Activated CD8-positive, alpha-beta memory T cell treated with anti-CD3 and anti-CD28 coated beads, Interleukin-2, amount 50 U/mL, for 1 hour (primary cell): ENCODE data around the gene SAMHD1.
"Not testable (repeated sequence)": the region's sequence is repeated elsewhere in the genome, so short reads cannot be mapped to it uniquely, and the experiment has no call there.

ENCODE experiments used
- DNase-seq: peaks from one replicate; pipeline ENCODE4 v3.0.0-alpha.2; 2020; ENCODE audit errors: extremely low read depth

SAMHD1 gene

GRCh38 chr20:36916199-36916598, 35.3 kb downstream of the SAMHD1 start:
- no peak for DNase-seq

- no peak for DNase-seq
Measured at GRCh38 chr20:36908603-36909002, 42.9 kb downstream of the SAMHD1 start.

- DNase-seq, result not testable (repeated sequence)
Measured at GRCh38 chr20:36906086-36906485, 45.4 kb downstream of the SAMHD1 start.

GRCh38 chr20:36905566-36905965, 45.9 kb downstream of the SAMHD1 start:
- not testable (repeated sequence) for DNase-seq

GRCh38 chr20:36904690-36905089, 46.8 kb downstream of the SAMHD1 start:
- no peak for DNase-seq

GRCh38 chr20:36895036-36895435, 56.5 kb downstream of the SAMHD1 start:
- DNase-seq, result no peak

GRCh38 chr20:36893801-36894200, 57.7 kb downstream of the SAMHD1 start:
- no peak for DNase-seq

GRCh38 chr20:36891211-36891610, 60.3 kb downstream of the SAMHD1 start:
- no peak for DNase-seq

GRCh38 chr20:36890586-36890985, 60.9 kb downstream of the SAMHD1 start:
- no peak for DNase-seq

GRCh38 chr20:36888880-36889516, 62.5 kb downstream of the SAMHD1 start:
- no peak for DNase-seq

- no peak for DNase-seq
Measured at GRCh38 chr20:36887752-36888090, 63.8 kb downstream of the SAMHD1 start.

GRCh38 chr20:36886859-36887751, 64.4 kb downstream of the SAMHD1 start:
- DNase-seq, result peak; percentile 48

GRCh38 chr20:36885356-36885755, 66.2 kb downstream of the SAMHD1 start:
- DNase-seq, result no peak

- DNase-seq, result no peak
Measured at GRCh38 chr20:36883977-36884535, 67.5 kb downstream of the SAMHD1 start.

GRCh38 chr20:36881888-36882287, 69.6 kb downstream of the SAMHD1 start:
- no peak for DNase-seq

GRCh38 chr20:36881331-36881730, 70.2 kb downstream of the SAMHD1 start:
- no peak for DNase-seq

GRCh38 chr20:36880741-36881250, 70.7 kb downstream of the SAMHD1 start:
- no peak for DNase-seq

- DNase-seq, result no peak
Measured at GRCh38 chr20:36878941-36879340, 72.6 kb downstream of the SAMHD1 start.

GRCh38 chr20:36876473-36876833, 75.1 kb downstream of the SAMHD1 start:
- DNase-seq, result no peak

- DNase-seq, result no peak
Measured at GRCh38 chr20:36875702-36876472, 75.6 kb downstream of the SAMHD1 start, which contains the start of gene TLDC2. Gene TLDC2, plus strand, starts transcription at chr20:36876138. Its CDS starts 37 bp downstream, at chr20:36876175.

- DNase-seq, result not testable (repeated sequence)
Measured at GRCh38 chr20:36875093-36875492, 76.4 kb downstream of the SAMHD1 start.
